Measurements from ENCODE around the gene OR52K1. TPM values are rescaled to one million over a fixed set of nuclear protein-coding genes. Genes with fewer than 3 reads are reported as not detected.
"Not testable (repeated sequence)": the region's sequence is repeated elsewhere in the genome, so short reads cannot be mapped to it uniquely, and the experiment has no call there.

The OR52K1 gene
- total RNA-seq, 1 donor from 2014 or later = 0.04 TPM

- ATAC-seq (no peak), DNase-seq (ENCODE audit: low spot score) (no peak)
- intact Hi-C loops (cut with DNase I) = no loop called here
Observed at GRCh38 chr11:4481240-4481582, 1.2 kb upstream of the OR52K1 start.

- intact Hi-C loops (cut with DNase I) = no loop called here
- DNase-seq (ENCODE audit: low spot score) (no peak), ATAC-seq (no peak)
Observed at GRCh38 chr11:4484310-4484709, 1.9 kb downstream of the OR52K1 start.

GRCh38 chr11:4491405-4491804 is 9.0 kb downstream of the OR52K1 start:
- ATAC-seq; DNase-seq (ENCODE audit: low spot score): not testable (repeated sequence)
- intact Hi-C loops (cut with DNase I) = loop anchor here (5.0 kb wide), 1 partner anchor 304 kb away; no protein-coding TSS in a partner anchor

GRCh38 chr11:4491878-4492606 is 9.6 kb downstream of the OR52K1 start:
- intact Hi-C loops (cut with DNase I) = loop anchor here (5.0 kb wide), 1 partner anchor 305 kb away; no protein-coding TSS in a partner anchor
- DNase-seq (ENCODE audit: low spot score) (no peak), ATAC-seq (no peak)

GRCh38 chr11:4493480-4493818 is 11.0 kb downstream of the OR52K1 start:
- no peak for ATAC-seq

GRCh38 chr11:4495487-4495886 is 13.0 kb downstream of the OR52K1 start:
- DNase-seq (ENCODE audit: low spot score) (no peak), ATAC-seq (no peak)
- intact Hi-C loops (cut with DNase I) = no loop called here

More at GRCh38 chr11:4493480-4493818, 11.0 kb downstream of the OR52K1 start:
- DNase-seq (ENCODE audit: low spot score) = no peak
- intact Hi-C loops (cut with DNase I) = loop anchor here (5.0 kb wide), 1 partner anchor 306 kb away; no protein-coding TSS in a partner anchor

GRCh38 chr11:4495986-4496385 is 13.5 kb downstream of the OR52K1 start:
- DNase-seq (ENCODE audit: low spot score) (no peak), ATAC-seq (no peak)
- intact Hi-C loops (cut with DNase I) = no loop called here

- ATAC-seq (no peak), DNase-seq (ENCODE audit: low spot score) (no peak)
- intact Hi-C loops (cut with DNase I) = no loop called here
Observed at GRCh38 chr11:4496557-4497248, 14.3 kb downstream of the OR52K1 start.

- intact Hi-C loops (cut with DNase I) = no loop called here
- DNase-seq (ENCODE audit: low spot score) (no peak), ATAC-seq (no peak)
Observed at GRCh38 chr11:4508886-4509285, 26.4 kb downstream of the OR52K1 start.

- intact Hi-C loops (cut with DNase I) = no loop called here
- ATAC-seq (no peak), DNase-seq (ENCODE audit: low spot score) (no peak)
Observed at GRCh38 chr11:4511282-4512245, 29.1 kb downstream of the OR52K1 start.

- DNase-seq (ENCODE audit: low spot score) = no peak
- intact Hi-C loops (cut with DNase I) = no loop called here
- ATAC-seq = no peak
Observed at GRCh38 chr11:4514196-4514595, 31.8 kb downstream of the OR52K1 start.

GRCh38 chr11:4522339-4522738 is 39.9 kb downstream of the OR52K1 start:
- no peak for ATAC-seq

GRCh38 chr11:4522752-4523151 is 40.3 kb downstream of the OR52K1 start:
- intact Hi-C loops (cut with DNase I) = no loop called here
- ATAC-seq (no peak), DNase-seq (ENCODE audit: low spot score) (no peak)

More at GRCh38 chr11:4522339-4522738, 39.9 kb downstream of the OR52K1 start:
- DNase-seq (ENCODE audit: low spot score) = no peak
- intact Hi-C loops (cut with DNase I) = no loop called here

GRCh38 chr11:4523666-4524065 is 41.2 kb downstream of the OR52K1 start:
- no peak for DNase-seq (ENCODE audit: low spot score)
- ATAC-seq = no peak
- intact Hi-C loops (cut with DNase I) = no loop called here

GRCh38 chr11:4527926-4528325 is 45.5 kb downstream of the OR52K1 start:
- ATAC-seq (no peak), DNase-seq (ENCODE audit: low spot score) (no peak)
- intact Hi-C loops (cut with DNase I) = no loop called here

- DNase-seq (ENCODE audit: low spot score); ATAC-seq; intact Hi-C loops (cut with DNase I): not testable (repeated sequence)
Observed at GRCh38 chr11:4531686-4532085, 49.2 kb downstream of the OR52K1 start.

GRCh38 chr11:4539603-4540219 is 57.3 kb downstream of the OR52K1 start:
- intact Hi-C loops (cut with DNase I) = no loop called here
- peak; percentile 78 for DNase-seq (ENCODE audit: low spot score)
- peak; percentile 64 for ATAC-seq

- ATAC-seq (no peak), DNase-seq (ENCODE audit: low spot score) (no peak)
- intact Hi-C loops (cut with DNase I) = no loop called here
Observed at GRCh38 chr11:4541071-4541470, 58.6 kb downstream of the OR52K1 start.

Measured in sciatic nerve (tissue), 2 donors.